GM23338 (cell line): ENCODE data around the gene MAPK4. TPM values are rescaled to one million over a fixed set of nuclear protein-coding genes. Genes with fewer than 3 reads are reported as not detected.

ENCODE experiments used
- ATAC-seq: fragments of 200-7000 bp; cut with Tn5 transposase; 3 replicates; pipeline ENCODE4 v1.9.1; 2020
- DNase-seq: peaks from one replicate; pipeline ENCODE4 v3.0.0-alpha.2; 2015; ENCODE audit warnings: low spot score
- H2AFZ ChIP-seq: fragments of 200-600 bp; sonication (generic); 2 replicates; pipeline ENCODE4 v1.8.0; 2016; ENCODE audit warnings: antibody characterized with exemption, mild to moderate bottlenecking, moderate library complexity
- H3F3A ChIP-seq: fragments of 200-600 bp; sonication (generic); replicated peaks from 2 replicates; pipeline ENCODE4 v1.8.0; 2017; ENCODE audit warnings: antibody characterized with exemption, mixed run types, low read depth
- H3K27ac ChIP-seq: fragments of 200-600 bp; sonication (generic); 2 replicates; pipeline ENCODE4 v1.6.1; 2016; ENCODE audit warnings: low read depth
- H3K27me3 ChIP-seq: fragments of 200-600 bp; sonication (generic); 2 replicates; pipeline ENCODE4 v1.8.0; 2016; ENCODE audit warnings: mild to moderate bottlenecking, mixed run types, moderate library complexity; ENCODE audit not compliant: insufficient read depth
- H3K36me3 ChIP-seq: fragments of 200-600 bp; sonication (generic); 2 replicates; pipeline ENCODE4 v1.8.0; 2016; ENCODE audit warnings: mild to moderate bottlenecking; ENCODE audit not compliant: insufficient read depth
- H3K4me1 ChIP-seq: fragments of 200-600 bp; sonication (generic); 2 replicates; pipeline ENCODE4 v1.8.0; 2016; ENCODE audit warnings: mild to moderate bottlenecking, moderate library complexity; ENCODE audit not compliant: insufficient read depth
- H3K4me2 ChIP-seq: fragments of 200-600 bp; sonication (generic); 2 replicates; pipeline ENCODE4 v1.7.1; 2017; ENCODE audit warnings: mixed run types
- H3K4me3 ChIP-seq: fragments of 200-600 bp; sonication (generic); 2 replicates; pipeline ENCODE4 v1.6.1; 2016; ENCODE audit warnings: mixed run types
- H3K79me2 ChIP-seq: fragments of 200-600 bp; sonication (generic); replicated peaks from 2 replicates; pipeline ENCODE4 v1.8.0; 2017; ENCODE audit warnings: mild to moderate bottlenecking; ENCODE audit not compliant: insufficient read depth
- H3K9me2 ChIP-seq: fragments of 200-600 bp; sonication (generic); 2 replicates; pipeline ENCODE4 v1.8.0; 2017; ENCODE audit not compliant: insufficient read depth
- H4K20me1 ChIP-seq: fragments of 200-600 bp; sonication (generic); replicated peaks from 2 replicates; pipeline ENCODE4 v1.8.0; 2017; ENCODE audit warnings: mild to moderate bottlenecking; ENCODE audit not compliant: insufficient read depth
- H3K27ac Mint-ChIP-seq: 2 replicates; pipeline ENCODE4 v1.8.0; 2020; ENCODE audit warnings: inconsistent platforms, mild to moderate bottlenecking, moderate library complexity, mixed read lengths
- H3K27me3 Mint-ChIP-seq: 3 replicates; pipeline ENCODE4 v1.8.0; 2022; ENCODE audit warnings: low read depth, mild to moderate bottlenecking, moderate library complexity, mixed read lengths, inconsistent platforms; ENCODE audit not compliant: insufficient read depth, poor library complexity
- H3K36me3 Mint-ChIP-seq: 3 replicates; pipeline ENCODE4 v1.8.0; 2021; ENCODE audit warnings: low read depth, mild to moderate bottlenecking, inconsistent platforms, moderate library complexity, mixed read lengths
- H3K4me1 Mint-ChIP-seq: 3 replicates; pipeline ENCODE4 v1.8.0; 2020; ENCODE audit warnings: mild to moderate bottlenecking, inconsistent platforms, mixed read lengths
- H3K4me3 Mint-ChIP-seq: 3 replicates; pipeline ENCODE4 v1.8.0; 2021; ENCODE audit warnings: moderate library complexity, mild to moderate bottlenecking, inconsistent platforms, mixed read lengths
- H3K9me3 Mint-ChIP-seq: 3 replicates; pipeline ENCODE4 v1.8.0; 2020; ENCODE audit warnings: moderate library complexity, mild to moderate bottlenecking, inconsistent platforms, mixed read lengths
- CREB1 ChIP-seq: fragments of 250-450 bp; sonication (Bioruptor Pico); IDR thresholded peaks from 2 replicates; pipeline ENCODE4 v1.5.0; 2020; ENCODE audit warnings: low read depth, mild to moderate bottlenecking, moderate library complexity
- ETS1 ChIP-seq: IDR thresholded peaks from 2 replicates; pipeline ENCODE4 v1.6.1; 2016; ENCODE audit warnings: antibody characterized with exemption
- EZH2 ChIP-seq: fragments of 200-600 bp; sonication (generic); IDR thresholded peaks from one replicate; pipeline ENCODE4 v1.8.0; 2017; ENCODE audit warnings: antibody characterized with exemption, mild to moderate bottlenecking, low read depth; ENCODE audit not compliant: unreplicated experiment
- EZH2phosphoT487 ChIP-seq: fragments of 200-600 bp; sonication (generic); IDR thresholded peaks from one replicate; pipeline ENCODE4 v1.8.1; 2018; ENCODE audit warnings: antibody characterized with exemption; ENCODE audit not compliant: unreplicated experiment
- JUNB ChIP-seq: IDR thresholded peaks from one replicate; pipeline ENCODE4 v1.6.1; 2016; ENCODE audit warnings: antibody characterized with exemption; ENCODE audit not compliant: unreplicated experiment
- NANOG ChIP-seq: IDR thresholded peaks from 2 replicates; pipeline ENCODE4 v1.6.1; 2016; ENCODE audit warnings: antibody characterized with exemption, borderline replicate concordance
- POLR2AphosphoS5 ChIP-seq: IDR thresholded peaks from 2 replicates; pipeline ENCODE4 v1.6.1; 2016; ENCODE audit warnings: antibody characterized with exemption, low read depth
- STAT1 ChIP-seq: IDR thresholded peaks from one replicate; pipeline ENCODE4 v1.6.1; 2016; ENCODE audit warnings: antibody characterized with exemption; ENCODE audit not compliant: unreplicated experiment
- ZNF114 ChIP-seq: fragments of 250-450 bp; sonication (Bioruptor Pico); IDR thresholded peaks from 2 replicates; pipeline ENCODE4 v1.5.0; 2020; ENCODE audit warnings: mild to moderate bottlenecking, moderate library complexity
- ZNF331 ChIP-seq: fragments of 250-450 bp; sonication (Bioruptor Pico); IDR thresholded peaks from 2 replicates; pipeline ENCODE4 v1.5.0; 2020; ENCODE audit warnings: low read depth, mild to moderate bottlenecking, moderate library complexity
- ZNF462 ChIP-seq: fragments of 250-450 bp; sonication (Bioruptor Pico); IDR thresholded peaks from 2 replicates; pipeline ENCODE4 v1.5.0; 2020; ENCODE audit warnings: mild to moderate bottlenecking, moderate library complexity
- polyA plus RNA-seq: library from polyadenylated mRNA; unstranded; fragments of >200 nt; fragmentation: Nextera tagmentation; extraction: Ambion mirVana; gene quantifications from 2 replicates; pipeline ENCODE4 v1.2.1, GENCODE V29; 2016
- total RNA-seq: library from RNA; depleted of rRNA; stranded (reverse); fragments of >200 nt; shearing (Covaris generic); gene quantifications from 2 replicates; pipeline ENCODE4 v1.2.3, GENCODE V29; 2014
- TF ChIP-seq, protein P1 (sequence below): IDR thresholded peaks from one replicate; pipeline ENCODE4 v1.6.1; 2018; ENCODE audit warnings: antibody characterized with exemption; ENCODE audit not compliant: unreplicated experiment

The MAPK4 gene
- total and polyA plus RNA-seq, 2 experiments from 2014 or later, result 1.3 to 4.4 TPM

DNA sequence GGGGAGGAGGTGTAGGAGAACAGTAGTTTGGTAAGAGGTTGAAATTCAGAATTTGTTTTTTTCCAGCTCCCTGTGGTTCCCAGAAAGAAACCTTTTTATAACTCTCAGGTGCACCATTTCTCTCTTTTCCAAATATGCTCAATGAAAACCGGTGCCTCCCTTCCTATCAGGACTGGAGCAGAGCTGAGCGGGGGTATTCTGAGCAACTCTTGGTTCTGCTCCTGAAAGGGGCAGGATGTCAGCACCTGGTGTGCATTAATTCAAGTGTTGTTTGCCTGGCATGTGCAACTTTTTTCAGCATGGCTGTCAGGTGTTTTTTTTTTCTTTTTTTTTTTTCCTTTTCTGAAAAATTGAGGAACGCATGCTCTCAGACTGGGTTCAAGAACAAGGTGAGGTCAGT, 74.1 kb downstream of the MAPK4 start:
- Mint-ChIP-seq H3K4me1 (peaks cover 27% of the 10 kb centered on the region), H3K4me3 (no peak overlapping the region), H3K9me3 (no peaks in the 10 kb centered on the region), H3K27me3 (peaks cover 7% of the 10 kb centered on the region), H3K36me3 (no peaks in the 10 kb centered on the region), H3K27ac (no peak overlapping the region)
- no peaks in the 10 kb centered on the region for H3K79me2 ChIP-seq
- H3K4me1 ChIP-seq, result no peaks in the 10 kb centered on the region
- H3K4me3 ChIP-seq, result no peak overlapping the region
- H3K9me2 ChIP-seq, result peaks cover 8% of the 10 kb centered on the region
- H3K27ac ChIP-seq, result no peak overlapping the region
- no peaks in the 10 kb centered on the region for H3K36me3 ChIP-seq
- no peak for ATAC-seq
- no peak overlapping the region for H2AFZ ChIP-seq
- no peak overlapping the region for H3K4me2 ChIP-seq
- H4K20me1 ChIP-seq, result no peaks in the 10 kb centered on the region
- no peak for DNase-seq
- H3K27me3 ChIP-seq, result no peaks in the 10 kb centered on the region
- TF ChIP-seq ETS1 (no peak), POLR2AphosphoS5 (no peak), STAT1 (no peak), NANOG (no peak), EZH2 (no peak), CREB1 (no peak), JUNB (no peak), ZNF331 (CRISPR knock-in tag) (no peak), EZH2phosphoT487 (no peak), ZNF114 (CRISPR knock-in tag) (no peak)
- TF ChIP-seq, protein P1, sequence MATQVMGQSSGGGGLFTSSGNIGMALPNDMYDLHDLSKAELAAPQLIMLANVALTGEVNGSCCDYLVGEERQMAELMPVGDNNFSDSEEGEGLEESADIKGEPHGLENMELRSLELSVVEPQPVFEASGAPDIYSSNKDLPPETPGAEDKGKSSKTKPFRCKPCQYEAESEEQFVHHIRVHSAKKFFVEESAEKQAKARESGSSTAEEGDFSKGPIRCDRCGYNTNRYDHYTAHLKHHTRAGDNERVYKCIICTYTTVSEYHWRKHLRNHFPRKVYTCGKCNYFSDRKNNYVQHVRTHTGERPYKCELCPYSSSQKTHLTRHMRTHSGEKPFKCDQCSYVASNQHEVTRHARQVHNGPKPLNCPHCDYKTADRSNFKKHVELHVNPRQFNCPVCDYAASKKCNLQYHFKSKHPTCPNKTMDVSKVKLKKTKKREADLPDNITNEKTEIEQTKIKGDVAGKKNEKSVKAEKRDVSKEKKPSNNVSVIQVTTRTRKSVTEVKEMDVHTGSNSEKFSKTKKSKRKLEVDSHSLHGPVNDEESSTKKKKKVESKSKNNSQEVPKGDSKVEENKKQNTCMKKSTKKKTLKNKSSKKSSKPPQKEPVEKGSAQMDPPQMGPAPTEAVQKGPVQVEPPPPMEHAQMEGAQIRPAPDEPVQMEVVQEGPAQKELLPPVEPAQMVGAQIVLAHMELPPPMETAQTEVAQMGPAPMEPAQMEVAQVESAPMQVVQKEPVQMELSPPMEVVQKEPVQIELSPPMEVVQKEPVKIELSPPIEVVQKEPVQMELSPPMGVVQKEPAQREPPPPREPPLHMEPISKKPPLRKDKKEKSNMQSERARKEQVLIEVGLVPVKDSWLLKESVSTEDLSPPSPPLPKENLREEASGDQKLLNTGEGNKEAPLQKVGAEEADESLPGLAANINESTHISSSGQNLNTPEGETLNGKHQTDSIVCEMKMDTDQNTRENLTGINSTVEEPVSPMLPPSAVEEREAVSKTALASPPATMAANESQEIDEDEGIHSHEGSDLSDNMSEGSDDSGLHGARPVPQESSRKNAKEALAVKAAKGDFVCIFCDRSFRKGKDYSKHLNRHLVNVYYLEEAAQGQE, result no peak
- H3F3A ChIP-seq, result no peaks in the 10 kb centered on the region

GRCh38 chr18:50636366-50637057, 76.6 kb downstream of the MAPK4 start:
- Mint-ChIP-seq H3K36me3 (no peaks in the 10 kb centered on the region), H3K27me3 (no peaks in the 10 kb centered on the region), H3K4me3 (no peak overlapping the region), H3K4me1 (peaks cover 13% of the 10 kb centered on the region), H3K27ac (no peak overlapping the region), H3K9me3 (no peaks in the 10 kb centered on the region)
- Histone ChIP-seq H3F3A (no peaks in the 10 kb centered on the region), H3K4me2 (no peak overlapping the region), H2AFZ (no peak overlapping the region), H3K27ac (no peak overlapping the region), H3K9me2 (peaks cover 8% of the 10 kb centered on the region), H3K4me1 (no peaks in the 10 kb centered on the region), H3K36me3 (no peaks in the 10 kb centered on the region), H4K20me1 (no peaks in the 10 kb centered on the region), H3K79me2 (no peaks in the 10 kb centered on the region), H3K27me3 (no peaks in the 10 kb centered on the region), H3K4me3 (no peak overlapping the region)
- DNase-seq, result no peak
- no peak for ATAC-seq
- no peak for TF ChIP-seq EZH2
- TF ChIP-seq ZNF462, result no peak
